Ovary (tissue), 9 donors: ENCODE results near the gene LRPPRC. TPM values are rescaled to one million over a fixed set of nuclear protein-coding genes. Genes with fewer than 3 reads are reported as not detected.

Source experiments
- DNase-seq, 5 donors: peaks; one replicate each; pipeline ENCODE4 v3.0.0-alpha.2; 2019 to 2020
- H3K27ac ChIP-seq, 2 donors: fragments of 200-600 bp; one replicate each; pipeline versions ENCODE4 v1.5.1 to v1.8.0; 2019 to 2022
- H3K27me3 ChIP-seq: fragments of 200-600 bp; one replicate; pipeline ENCODE4 v1.8.0; 2022
- H3K36me3 ChIP-seq: fragments of 200-600 bp; sonication (generic); one replicate; pipeline ENCODE4 v1.5.1; 2019
- H3K4me1 ChIP-seq: one replicate; pipeline ENCODE4 v1.8.1; 2013; ENCODE audit warnings: mild to moderate bottlenecking, moderate library complexity; ENCODE audit not compliant: insufficient read depth
- H3K4me3 ChIP-seq: fragments of 200-600 bp; sonication (generic); one replicate; pipeline ENCODE4 v1.5.1; 2017
- H3K9me3 ChIP-seq, 2 donors: fragments of 200-600 bp in 1 of 2; sonication (generic) in 1 of 2; one replicate each; pipeline versions ENCODE4 v1.5.1 to v1.8.1; 2013 to 2019; ENCODE audit warnings: mild to moderate bottlenecking in 1 of 2, moderate library complexity in 1 of 2
- EP300 ChIP-seq: sonication (generic); formaldehyde crosslinking; IDR thresholded peaks from one replicate; pipeline ENCODE4 v1.6.1; 2017; ENCODE audit warnings: antibody characterized with exemption
- POLR2A ChIP-seq: fragments of 450-650 bp; IDR thresholded peaks from one replicate; pipeline ENCODE4 v1.6.1; 2017; ENCODE audit warnings: antibody characterized with exemption, mild to moderate bottlenecking, moderate library complexity
- WGBS, 3 donors: extraction: QIAGEN DNeasy Blood & Tissue Kit in 1 of 3; methylation state at CpG; one replicate each; pipeline versions ENCODE4 v1.1.5 to v1.1.7; 2013 to 2017; 5-methylcytosine and 5-hydroxymethylcytosine counted together
- intact Hi-C, 4 donors: fragments of 100-400 bp; cut with DNase I; formaldehyde crosslinking; loops; one replicate each; pipeline versions ENCODE4 v1.11.0 to v1.15.1; 2022 to 2023
- polyA plus RNA-seq, 2 donors: library from polyadenylated mRNA; stranded (reverse); fragments of 200-250 nt in 1 of 2; fragments of 350-450 nt in 1 of 2; fragmentation: Illumina TruSeq in 1 of 2; extraction: RNeasy Lipid Tissue Mini Kit (QIAGEN cat#74804) in 1 of 2; gene quantifications; one replicate each; pipeline ENCODE4 v1.2.3, GENCODE V29; 2013 to 2014
- total RNA-seq, 7 donors: library from RNA; depleted of rRNA in 2 of 7; stranded (reverse); fragments of >200 nt in 2 of 7; fragmentation: NEBNext Ultra II Directional in 3 of 7; extraction: Animal tissue kit (Norgen Biotek cat#: 25700) in 3 of 7; gene quantifications; one replicate each; pipeline versions ENCODE4 v1.1.0 to v1.2.4, GENCODE V29; 2016 to 2023
- TF ChIP-seq, protein P1 (sequence below), 3 donors: fragments of 450-650 bp in 2 of 3; fragments of 200-600 bp in 1 of 3; IDR thresholded peaks; one replicate each; pipeline versions ENCODE4 v1.5.1 to v1.8.0; 2016 to 2022; ENCODE audit warnings: antibody characterized with exemption in 3 of 3, mild to moderate bottlenecking in 1 of 3
- donor health status: DM: no; HTN: no; CAD: no; lungs with moderate emphysema.
- donor health status: DM: no; HTN: no; CAD: no.
- donor health status: Bipolar disorder and iron deficiency.
- donor health status: DM: yes; HTN: yes; CAD: no.
- donor health status: DM: no; HTN: no; CAD: no.
- donor health status: DM: yes; HTN: yes; CAD: no.

Gene LRPPRC
- total and polyA plus RNA-seq, 9 donors = 27.6 to 74.9 (median 66.9) TPM

DNA sequence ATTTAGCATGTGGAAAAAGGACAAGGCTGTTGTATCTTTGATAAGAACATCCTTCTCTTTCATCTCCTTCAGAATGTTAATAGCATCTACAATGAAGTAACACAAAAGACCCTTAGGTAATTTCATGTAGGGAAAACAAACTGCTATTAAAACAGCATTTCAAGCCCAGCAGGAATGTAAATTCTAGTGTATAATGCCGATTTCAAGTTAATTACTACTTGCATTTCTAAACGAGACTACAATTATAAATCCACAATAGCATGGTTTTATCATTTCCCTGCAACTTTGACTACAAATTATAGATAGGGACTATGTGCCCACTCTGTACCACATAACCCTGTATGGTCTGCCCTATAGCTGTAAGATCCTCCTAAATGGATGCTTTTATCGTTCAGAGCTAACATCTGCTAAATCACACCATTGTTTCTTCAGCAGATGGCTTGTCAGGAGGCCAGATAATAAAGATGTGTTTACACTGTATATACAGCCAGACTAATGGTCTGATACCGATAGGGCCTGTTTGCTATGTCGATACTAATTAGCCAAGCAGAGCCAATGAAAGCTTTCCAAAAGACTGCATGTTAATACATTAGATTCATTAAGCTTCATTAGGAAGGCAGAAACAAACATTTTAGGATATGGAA is 51.9 kb downstream of the LRPPRC start:
- no peak for TF ChIP-seq POLR2A
- TF ChIP-seq EP300 = no peak
- TF ChIP-seq, protein P1, sequence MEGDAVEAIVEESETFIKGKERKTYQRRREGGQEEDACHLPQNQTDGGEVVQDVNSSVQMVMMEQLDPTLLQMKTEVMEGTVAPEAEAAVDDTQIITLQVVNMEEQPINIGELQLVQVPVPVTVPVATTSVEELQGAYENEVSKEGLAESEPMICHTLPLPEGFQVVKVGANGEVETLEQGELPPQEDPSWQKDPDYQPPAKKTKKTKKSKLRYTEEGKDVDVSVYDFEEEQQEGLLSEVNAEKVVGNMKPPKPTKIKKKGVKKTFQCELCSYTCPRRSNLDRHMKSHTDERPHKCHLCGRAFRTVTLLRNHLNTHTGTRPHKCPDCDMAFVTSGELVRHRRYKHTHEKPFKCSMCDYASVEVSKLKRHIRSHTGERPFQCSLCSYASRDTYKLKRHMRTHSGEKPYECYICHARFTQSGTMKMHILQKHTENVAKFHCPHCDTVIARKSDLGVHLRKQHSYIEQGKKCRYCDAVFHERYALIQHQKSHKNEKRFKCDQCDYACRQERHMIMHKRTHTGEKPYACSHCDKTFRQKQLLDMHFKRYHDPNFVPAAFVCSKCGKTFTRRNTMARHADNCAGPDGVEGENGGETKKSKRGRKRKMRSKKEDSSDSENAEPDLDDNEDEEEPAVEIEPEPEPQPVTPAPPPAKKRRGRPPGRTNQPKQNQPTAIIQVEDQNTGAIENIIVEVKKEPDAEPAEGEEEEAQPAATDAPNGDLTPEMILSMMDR (IDR thresholded peaks at IDR 0.05) = no peak
- 59 to 69% (median 64%) methylated on average over 5 of the region's 5 CpGs for WGBS, 3 donors
- Histone ChIP-seq H3K36me3 (no peaks in the 10 kb centered on the region), H3K27ac (no peak overlapping the region), H3K9me3 (no peaks in the 10 kb centered on the region), H3K4me1 (no peaks in the 10 kb centered on the region), H3K27me3 (no peaks in the 10 kb centered on the region), H3K4me3 (no peak overlapping the region)
- DNase-seq = no peak
- intact Hi-C loops = no loop called here

DNA sequence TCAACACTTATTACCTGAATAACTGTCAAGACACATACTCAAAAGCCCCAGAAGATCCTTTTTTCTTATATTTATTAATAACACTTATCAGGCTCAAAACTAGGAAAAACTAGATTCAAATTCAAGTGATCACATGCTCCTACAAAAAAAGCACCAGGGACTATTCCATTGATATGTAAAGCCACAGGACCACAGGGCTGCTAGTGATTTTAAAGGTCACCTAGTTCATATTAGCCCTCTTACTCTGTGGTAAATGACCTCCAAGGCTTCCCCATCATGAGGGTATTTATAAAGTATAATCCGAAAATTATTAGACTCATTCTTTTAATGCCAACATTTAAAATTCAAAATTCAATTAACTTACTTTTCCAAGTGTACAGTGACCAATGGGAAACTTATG is 52.5 kb downstream of the LRPPRC start:
- Histone ChIP-seq H3K4me1 (no peaks in the 10 kb centered on the region), H3K36me3 (no peaks in the 10 kb centered on the region), H3K4me3 (no peak overlapping the region), H3K27me3 (no peaks in the 10 kb centered on the region), H3K9me3 (no peaks in the 10 kb centered on the region), H3K27ac (no peak overlapping the region)
- TF ChIP-seq, protein P1 (IDR thresholded peaks at IDR 0.05) = no peak
- TF ChIP-seq POLR2A (no peak), EP300 (no peak)
- 79 to 90% (median 84%) methylated on average over 1 of the region's 1 CpG for WGBS, 3 donors
- intact Hi-C loops = no loop called here
- DNase-seq = no peak

DNA sequence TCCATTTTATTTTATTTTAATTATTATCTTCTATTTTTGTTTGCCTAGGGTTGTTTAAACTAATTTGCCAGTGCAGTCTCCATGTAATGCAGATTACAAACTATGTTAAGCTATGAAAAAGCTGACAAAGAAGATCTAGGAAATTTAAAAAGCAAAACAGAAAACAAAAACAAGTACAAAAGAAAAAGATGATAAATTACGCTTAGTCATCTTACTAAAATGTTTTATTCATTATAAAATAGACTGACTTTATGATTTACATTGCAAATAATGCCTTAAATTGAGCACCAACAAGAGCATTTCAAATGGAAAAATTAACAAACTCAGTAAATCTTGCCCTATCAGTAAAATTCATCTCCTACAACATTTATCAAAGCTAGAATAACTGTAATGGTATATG is 52.9 kb downstream of the LRPPRC start:
- H3K4me1 ChIP-seq = no peaks in the 10 kb centered on the region
- H3K27ac ChIP-seq = no peak overlapping the region
- no peaks in the 10 kb centered on the region for H3K36me3 ChIP-seq
- H3K9me3 ChIP-seq = no peaks in the 10 kb centered on the region
- WGBS, 3 donors = 94 to 97% (median 96%) methylated on average over 1 of the region's 1 CpG
- H3K4me3 ChIP-seq = no peak overlapping the region
- H3K27me3 ChIP-seq = no peaks in the 10 kb centered on the region
- TF ChIP-seq, protein P1 (IDR thresholded peaks at IDR 0.05) = no peak
- TF ChIP-seq POLR2A = no peak
- TF ChIP-seq EP300 = no peak
- no peak for DNase-seq
- intact Hi-C loops = no loop called here

DNA sequence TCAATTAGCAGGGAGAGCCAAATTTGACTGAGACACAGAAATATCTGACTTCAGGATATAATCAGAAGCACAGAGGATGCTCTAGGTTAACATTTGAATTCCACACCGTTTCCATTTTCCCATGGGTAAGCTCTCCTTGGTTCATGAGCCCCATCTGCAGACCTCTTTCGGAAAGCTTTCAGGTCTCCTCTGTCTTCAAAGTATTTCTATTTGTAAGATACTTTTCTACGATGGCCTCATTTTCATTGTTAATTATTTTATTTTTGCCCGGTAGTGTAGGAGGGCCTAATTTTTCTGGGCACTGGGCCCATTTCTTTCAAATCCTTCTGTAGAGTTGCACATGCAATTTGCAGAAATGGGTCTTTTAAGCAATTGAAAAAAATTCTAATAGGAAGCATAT is 53.8 kb downstream of the LRPPRC start:
- Histone ChIP-seq H3K4me1 (no peaks in the 10 kb centered on the region), H3K9me3 (no peaks in the 10 kb centered on the region), H3K27ac (no peak overlapping the region), H3K36me3 (no peaks in the 10 kb centered on the region), H3K27me3 (no peaks in the 10 kb centered on the region), H3K4me3 (no peak overlapping the region)
- TF ChIP-seq, protein P1 (IDR thresholded peaks at IDR 0.05) = no peak
- TF ChIP-seq EP300 (no peak), POLR2A (no peak)
- WGBS, 3 donors = 23 to 30% (median 28%) methylated on average over 4 of the region's 4 CpGs
- DNase-seq = no peak
- intact Hi-C loops = no loop called here
